PC-9 (cell line): ENCODE results near the gene SLC37A4.

Experiments
- EZH2 ChIP-seq: fragments of 200-600 bp; sonication (generic); IDR thresholded peaks from 2 replicates; pipeline ENCODE4 v1.8.0; 2017; ENCODE audit warnings: antibody characterized with exemption, low read depth
- TF ChIP-seq, protein P1 (sequence below): fragments of 200-600 bp; sonication (generic); conservative IDR thresholded peaks from 2 replicates; pipeline ENCODE4 v1.6.1; 2017; ENCODE audit warnings: mixed run types, antibody characterized with exemption, mild to moderate bottlenecking, moderate library complexity

DNA sequence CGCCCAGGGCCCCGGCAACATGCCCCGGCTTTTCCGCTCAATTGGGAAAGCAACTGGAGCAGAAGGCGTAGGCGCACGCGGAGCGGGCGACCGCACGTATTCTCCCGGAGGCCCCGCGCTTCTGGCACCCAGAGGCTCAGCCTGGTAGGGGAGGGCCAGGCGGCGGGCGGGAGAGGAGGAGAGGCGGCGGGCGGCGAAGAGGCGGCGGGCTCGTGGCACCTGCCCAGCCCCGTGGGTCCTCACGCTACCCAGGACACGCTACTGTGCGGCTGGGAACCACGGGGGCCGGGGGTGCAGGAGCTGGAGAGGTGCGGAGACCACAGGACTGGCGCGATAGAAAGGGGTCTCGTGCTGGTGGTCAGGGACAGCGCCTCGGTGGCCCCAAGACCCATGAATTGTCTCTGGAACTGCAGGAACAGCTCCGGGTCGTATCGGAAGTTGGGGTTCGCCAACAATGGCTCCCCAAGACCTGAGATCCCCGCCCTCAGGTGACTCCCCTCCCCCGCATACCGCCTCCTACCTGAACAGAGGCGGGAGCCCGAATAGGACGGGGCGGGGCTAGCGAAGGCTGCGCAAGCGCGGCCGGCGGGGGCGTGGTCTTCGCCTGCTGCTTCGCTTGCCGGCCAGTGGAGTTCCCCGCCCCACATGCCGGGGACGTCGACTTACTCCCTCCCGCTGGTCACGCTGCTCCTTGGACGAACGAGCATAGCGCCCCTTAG lies at the start of gene SLC37A4:
- TF ChIP-seq, protein P1, sequence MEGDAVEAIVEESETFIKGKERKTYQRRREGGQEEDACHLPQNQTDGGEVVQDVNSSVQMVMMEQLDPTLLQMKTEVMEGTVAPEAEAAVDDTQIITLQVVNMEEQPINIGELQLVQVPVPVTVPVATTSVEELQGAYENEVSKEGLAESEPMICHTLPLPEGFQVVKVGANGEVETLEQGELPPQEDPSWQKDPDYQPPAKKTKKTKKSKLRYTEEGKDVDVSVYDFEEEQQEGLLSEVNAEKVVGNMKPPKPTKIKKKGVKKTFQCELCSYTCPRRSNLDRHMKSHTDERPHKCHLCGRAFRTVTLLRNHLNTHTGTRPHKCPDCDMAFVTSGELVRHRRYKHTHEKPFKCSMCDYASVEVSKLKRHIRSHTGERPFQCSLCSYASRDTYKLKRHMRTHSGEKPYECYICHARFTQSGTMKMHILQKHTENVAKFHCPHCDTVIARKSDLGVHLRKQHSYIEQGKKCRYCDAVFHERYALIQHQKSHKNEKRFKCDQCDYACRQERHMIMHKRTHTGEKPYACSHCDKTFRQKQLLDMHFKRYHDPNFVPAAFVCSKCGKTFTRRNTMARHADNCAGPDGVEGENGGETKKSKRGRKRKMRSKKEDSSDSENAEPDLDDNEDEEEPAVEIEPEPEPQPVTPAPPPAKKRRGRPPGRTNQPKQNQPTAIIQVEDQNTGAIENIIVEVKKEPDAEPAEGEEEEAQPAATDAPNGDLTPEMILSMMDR = no peak; the same call in 1 of the 2 replicates
- no peak for TF ChIP-seq EZH2
